ENCODE measurements around the gene LRRC56. TPM values are rescaled to one million over a fixed set of nuclear protein-coding genes. Genes with fewer than 3 reads are reported as not detected.

The LRRC56 gene
- total RNA-seq, 1 experiment from 2014 or later: 2.1 TPM

DNA sequence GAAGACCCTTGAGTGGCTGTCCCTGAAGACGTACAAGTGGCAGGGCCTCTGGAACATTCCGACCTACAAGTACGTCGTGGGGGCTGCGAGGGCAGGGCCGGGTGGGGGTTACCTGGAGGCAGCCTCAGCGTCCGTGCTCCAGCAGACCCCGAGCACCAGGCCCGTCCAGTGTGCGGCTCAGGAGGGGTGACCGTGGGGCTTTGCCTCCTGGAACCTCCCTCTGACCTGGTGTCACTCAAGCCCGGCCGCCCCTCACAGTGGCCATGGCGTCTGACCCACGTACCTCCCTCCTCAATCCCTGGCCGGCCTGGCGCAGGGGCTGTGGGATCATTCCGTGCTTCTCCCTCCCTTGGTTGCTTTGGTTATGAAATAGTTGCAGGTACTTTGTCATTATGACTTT lies 48.7 kb upstream of the LRRC56 start:
- Histone ChIP-seq H3K4me3 (ENCODE audit: low read depth, low read length, poor library complexity, severe bottlenecking) (no peak overlapping the region), H3K9me3 (ENCODE audit: low read depth, low read length, poor library complexity, severe bottlenecking) (no peaks in the 10 kb centered on the region), H3K4me1 (ENCODE audit: insufficient read depth, low read length, poor library complexity, severe bottlenecking) (no peaks in the 10 kb centered on the region), H3K27ac (ENCODE audit: low read depth, low read length, poor library complexity, severe bottlenecking) (no peak overlapping the region), H3K27me3 (replicated peaks; ENCODE audit: insufficient read depth, low read depth, low read length, poor library complexity) (no peaks in the 10 kb centered on the region), H3K36me3 (ENCODE audit: insufficient read depth, low read length, poor library complexity, severe bottlenecking) (no peaks in the 10 kb centered on the region)
- no peak for DNase-seq (ENCODE audit: low spot score)
- ChIA-PET CTCF (no interaction called here), POLR2A (ENCODE audit: low non-redundant PET) (no interaction called here)
- intact Hi-C loops (cut with micrococcal nuclease; ENCODE audit: unreplicated experiment): no loop called here
- no peak for TF ChIP-seq EZH2 (IDR thresholded peaks at IDR 0.05; ENCODE audit: borderline replicate concordance, low read depth, low read length, poor library complexity, severe bottlenecking)
- no TSS peak for BruUV-seq (replicated peaks)

DNA sequence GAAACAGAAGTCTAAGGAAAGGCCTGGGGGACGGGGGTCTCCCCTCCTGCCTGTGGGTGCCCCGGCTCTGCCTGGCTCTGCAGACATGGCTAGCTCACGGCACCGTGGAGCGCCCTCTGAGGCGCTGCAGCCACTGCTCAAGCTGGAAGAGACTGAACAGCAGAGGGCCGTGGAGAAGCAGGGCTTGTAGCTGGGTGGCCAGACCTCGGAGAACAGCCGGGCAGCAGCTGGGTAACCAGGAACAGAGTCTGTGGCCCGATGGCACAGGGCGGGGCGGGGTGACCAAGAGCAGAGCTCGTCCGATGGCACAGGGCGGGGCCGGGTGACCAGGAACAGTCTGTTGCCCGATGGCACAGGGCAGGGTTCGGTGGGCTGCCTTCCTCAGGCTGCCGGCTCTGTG lies 48.3 kb upstream of the LRRC56 start:
- intact Hi-C loops (cut with micrococcal nuclease; ENCODE audit: unreplicated experiment): no loop called here
- Histone ChIP-seq H3K27me3 (replicated peaks; ENCODE audit: insufficient read depth, low read depth, low read length, poor library complexity) (no peaks in the 10 kb centered on the region), H3K4me3 (ENCODE audit: low read depth, low read length, poor library complexity, severe bottlenecking) (no peak overlapping the region), H3K36me3 (ENCODE audit: insufficient read depth, low read length, poor library complexity, severe bottlenecking) (peaks cover 4% of the 10 kb centered on the region), H3K4me1 (ENCODE audit: insufficient read depth, low read length, poor library complexity, severe bottlenecking) (no peaks in the 10 kb centered on the region), H3K9me3 (ENCODE audit: low read depth, low read length, poor library complexity, severe bottlenecking) (no peaks in the 10 kb centered on the region), H3K27ac (ENCODE audit: low read depth, low read length, poor library complexity, severe bottlenecking) (no peak overlapping the region)
- ChIA-PET CTCF (no interaction called here), POLR2A (ENCODE audit: low non-redundant PET) (no interaction called here)
- TF ChIP-seq, protein P1, sequence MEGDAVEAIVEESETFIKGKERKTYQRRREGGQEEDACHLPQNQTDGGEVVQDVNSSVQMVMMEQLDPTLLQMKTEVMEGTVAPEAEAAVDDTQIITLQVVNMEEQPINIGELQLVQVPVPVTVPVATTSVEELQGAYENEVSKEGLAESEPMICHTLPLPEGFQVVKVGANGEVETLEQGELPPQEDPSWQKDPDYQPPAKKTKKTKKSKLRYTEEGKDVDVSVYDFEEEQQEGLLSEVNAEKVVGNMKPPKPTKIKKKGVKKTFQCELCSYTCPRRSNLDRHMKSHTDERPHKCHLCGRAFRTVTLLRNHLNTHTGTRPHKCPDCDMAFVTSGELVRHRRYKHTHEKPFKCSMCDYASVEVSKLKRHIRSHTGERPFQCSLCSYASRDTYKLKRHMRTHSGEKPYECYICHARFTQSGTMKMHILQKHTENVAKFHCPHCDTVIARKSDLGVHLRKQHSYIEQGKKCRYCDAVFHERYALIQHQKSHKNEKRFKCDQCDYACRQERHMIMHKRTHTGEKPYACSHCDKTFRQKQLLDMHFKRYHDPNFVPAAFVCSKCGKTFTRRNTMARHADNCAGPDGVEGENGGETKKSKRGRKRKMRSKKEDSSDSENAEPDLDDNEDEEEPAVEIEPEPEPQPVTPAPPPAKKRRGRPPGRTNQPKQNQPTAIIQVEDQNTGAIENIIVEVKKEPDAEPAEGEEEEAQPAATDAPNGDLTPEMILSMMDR (conservative IDR thresholded peaks at IDR 0.05; ENCODE audit: low read depth, low read length): no peak
- no peak for TF ChIP-seq EZH2 (IDR thresholded peaks at IDR 0.05; ENCODE audit: borderline replicate concordance, low read depth, low read length, poor library complexity, severe bottlenecking)
- DNase-seq (ENCODE audit: low spot score): no peak
- no TSS peak for BruUV-seq (replicated peaks)

DNA sequence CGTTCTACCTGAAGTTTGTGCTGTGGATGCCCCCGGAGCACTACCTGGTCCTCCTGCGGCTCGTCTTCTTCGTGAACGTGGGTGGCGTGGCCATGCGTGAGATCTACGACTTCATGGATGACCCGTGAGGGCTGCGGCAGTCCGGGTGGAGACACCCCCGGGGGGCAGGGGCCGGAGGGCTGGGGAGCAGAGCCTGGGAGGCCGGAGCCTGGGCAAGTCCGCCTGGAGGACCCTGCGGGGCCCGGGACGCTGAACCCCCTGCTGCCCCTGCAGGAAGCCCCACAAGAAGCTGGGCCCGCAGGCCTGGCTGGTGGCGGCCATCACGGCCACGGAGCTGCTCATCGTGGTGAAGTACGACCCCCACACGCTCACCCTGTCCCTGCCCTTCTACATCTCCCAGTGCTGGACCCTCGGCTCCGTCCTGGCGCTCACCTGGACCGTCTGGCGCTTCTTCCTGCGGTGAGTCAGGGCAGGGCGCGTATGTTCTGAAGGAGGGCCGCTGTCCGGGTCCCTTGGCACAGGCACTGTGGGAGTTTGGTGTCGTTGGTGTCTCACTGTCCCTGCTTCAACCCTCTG lies 47.6 kb upstream of the LRRC56 start:
- Histone ChIP-seq H3K9me3 (ENCODE audit: low read depth, low read length, poor library complexity, severe bottlenecking) (no peaks in the 10 kb centered on the region), H3K4me1 (ENCODE audit: insufficient read depth, low read length, poor library complexity, severe bottlenecking) (no peaks in the 10 kb centered on the region), H3K27me3 (replicated peaks; ENCODE audit: insufficient read depth, low read depth, low read length, poor library complexity) (no peaks in the 10 kb centered on the region), H3K4me3 (ENCODE audit: low read depth, low read length, poor library complexity, severe bottlenecking) (no peak overlapping the region), H3K36me3 (ENCODE audit: insufficient read depth, low read length, poor library complexity, severe bottlenecking) (peaks cover 8% of the 10 kb centered on the region), H3K27ac (ENCODE audit: low read depth, low read length, poor library complexity, severe bottlenecking) (no peak overlapping the region)
- DNase-seq (ENCODE audit: low spot score): no peak
- TF ChIP-seq, protein P1 (conservative IDR thresholded peaks at IDR 0.05; ENCODE audit: low read depth, low read length): no peak
- TF ChIP-seq EZH2 (IDR thresholded peaks at IDR 0.05; ENCODE audit: borderline replicate concordance, low read depth, low read length, poor library complexity, severe bottlenecking): no peak
- ChIA-PET CTCF (no interaction called here), POLR2A (ENCODE audit: low non-redundant PET) (no interaction called here)
- BruUV-seq (replicated peaks): no TSS peak
- intact Hi-C loops (cut with micrococcal nuclease; ENCODE audit: unreplicated experiment): no loop called here

Measured in A673 (cell line).